PC-9 (cell line): ENCODE data around the gene FAM110A. TPM values are rescaled to one million over a fixed set of nuclear protein-coding genes. Genes with fewer than 3 reads are reported as not detected.
"Not testable (repeated sequence)": the region's sequence is repeated elsewhere in the genome, so short reads cannot be mapped to it uniquely, and the experiment has no call there.

ENCODE experiments used
- BruUV-seq: library from RNA; stranded (reverse); fragments of 400-500 nt; replicated peaks from 2 replicates; lab custom pipeline; 2021; lab: Mats Ljungman, UMichigan
- CTCF ChIA-PET: fragments of 300-600 bp; sonication (Branson Sonifier 250); formaldehyde crosslinking; loops from one replicate; lab custom pipeline; 2022; ENCODE audit warnings: antibody characterized with exemption; lab: Charles Lee
- POLR2A ChIA-PET: fragments of 300-600 bp; sonication (Branson Sonifier 250); formaldehyde crosslinking; loops from one replicate; lab custom pipeline; 2022; ENCODE audit warnings: antibody characterized with exemption; ENCODE audit not compliant: unreplicated experiment; lab: Charles Lee
- DNase-seq, 2 experiments: peaks; one replicate each; pipeline versions ENCODE4 v3.0.0 to v3.0.0-alpha.2; 2015 to 2022; ENCODE audit warnings: mixed read lengths in 1 of 2
- H2AFZ ChIP-seq: fragments of 200-600 bp; sonication (generic); 2 replicates; pipeline ENCODE4 v1.8.1; 2017; ENCODE audit warnings: antibody characterized with exemption
- H3F3A ChIP-seq: fragments of 200-600 bp; sonication (generic); 2 replicates; pipeline ENCODE4 v1.8.1; 2017; ENCODE audit warnings: antibody characterized with exemption, mild to moderate bottlenecking, low read depth; ENCODE audit not compliant: insufficient read depth
- H3K27ac ChIP-seq: fragments of 200-600 bp; sonication (generic); 2 replicates; pipeline ENCODE4 v1.6.1; 2016; ENCODE audit warnings: mixed run types
- H3K27me3 ChIP-seq: fragments of 200-600 bp; sonication (generic); 2 replicates; pipeline ENCODE4 v1.6.1; 2016; ENCODE audit warnings: low read depth, mixed run types; ENCODE audit not compliant: insufficient read depth
- H3K36me3 ChIP-seq: fragments of 200-600 bp; sonication (generic); 2 replicates; pipeline ENCODE4 v1.6.1; 2016; ENCODE audit warnings: low read depth, mixed run types
- H3K4me1 ChIP-seq: fragments of 200-600 bp; sonication (generic); replicated peaks from 2 replicates; pipeline ENCODE4 v1.6.1; 2016; ENCODE audit warnings: mixed run types; ENCODE audit not compliant: insufficient read depth
- H3K4me2 ChIP-seq: fragments of 200-600 bp; sonication (generic); 2 replicates; pipeline ENCODE4 v1.6.1; 2017; ENCODE audit warnings: mixed run types
- H3K4me3 ChIP-seq: fragments of 200-600 bp; sonication (generic); 2 replicates; pipeline ENCODE4 v1.6.1; 2016; ENCODE audit warnings: mixed run types
- H3K79me2 ChIP-seq: fragments of 200-600 bp; sonication (generic); 2 replicates; pipeline ENCODE4 v1.6.1; 2017; ENCODE audit warnings: low read depth, mixed run types
- H3K9me2 ChIP-seq: fragments of 200-600 bp; sonication (generic); 2 replicates; pipeline ENCODE4 v1.8.1; 2017; ENCODE audit warnings: mild to moderate bottlenecking; ENCODE audit not compliant: insufficient read depth
- H3K9me3 ChIP-seq: fragments of 200-600 bp; sonication (generic); 2 replicates; pipeline ENCODE4 v1.8.1; 2016; ENCODE audit warnings: low read depth; ENCODE audit not compliant: insufficient read depth
- H4K20me1 ChIP-seq: fragments of 200-600 bp; sonication (generic); 2 replicates; pipeline ENCODE4 v1.8.1; 2017; ENCODE audit not compliant: insufficient read depth
- CTCF ChIP-seq: fragments of 200-600 bp; sonication (generic); conservative IDR thresholded peaks from 2 replicates; pipeline ENCODE4 v1.6.1; 2017; ENCODE audit warnings: mixed run types, antibody characterized with exemption, mild to moderate bottlenecking, moderate library complexity
- EZH2 ChIP-seq: fragments of 200-600 bp; sonication (generic); IDR thresholded peaks from 2 replicates; pipeline ENCODE4 v1.8.0; 2017; ENCODE audit warnings: antibody characterized with exemption, low read depth
- intact Hi-C: fragments of 100-400 bp; cut with micrococcal nuclease; formaldehyde crosslinking; loops from one replicate; pipeline ENCODE4 v1.10.0; 2022; ENCODE audit not compliant: unreplicated experiment
- total RNA-seq: library from RNA; stranded (reverse); gene quantifications from 2 replicates; pipeline ENCODE4 v1.2.3, GENCODE V29; 2021

The FAM110A gene
- total RNA-seq, 1 experiment from 2014 or later: 30.8 TPM

- H3K4me1 ChIP-seq: no peaks in the 10 kb centered on the region
- H4K20me1 ChIP-seq: no peaks in the 10 kb centered on the region
- BruUV-seq: no TSS peak
- CTCF ChIA-PET: no interaction called here
- no peaks in the 10 kb centered on the region for H3K79me2 ChIP-seq
- intact Hi-C loops: no loop called here
- H3K9me3 ChIP-seq: peaks cover 19% of the 10 kb centered on the region; the same call in 1 of the 2 replicates
- POLR2A ChIA-PET: no interaction called here
- DNase-seq: no peak
- H3K4me3 ChIP-seq: no peak overlapping the region
- H3K27me3 ChIP-seq: peaks cover 8% of the 10 kb centered on the region; the same call in 1 of the 2 replicates
- no peaks in the 10 kb centered on the region for H3F3A ChIP-seq
- TF ChIP-seq EZH2 (no peak), CTCF (no peak)
- no peak overlapping the region for H3K4me2 ChIP-seq
- H3K9me2 ChIP-seq: no peaks in the 10 kb centered on the region
- no peak overlapping the region for H3K27ac ChIP-seq
- H2AFZ ChIP-seq: no peak overlapping the region
- no peaks in the 10 kb centered on the region for H3K36me3 ChIP-seq
Observed at GRCh38 chr20:801678-802077, 31.8 kb upstream of the FAM110A start.

GRCh38 chr20:805713-806112 lies 27.8 kb upstream of the FAM110A start:
- intact Hi-C loops: no loop called here
- BruUV-seq: no TSS peak
- no peaks in the 10 kb centered on the region for H3K9me2 ChIP-seq
- H2AFZ ChIP-seq: no peak overlapping the region
- H3K27ac ChIP-seq: no peak overlapping the region
- POLR2A ChIA-PET: no interaction called here
- no peaks in the 10 kb centered on the region for H3K79me2 ChIP-seq
- no peak overlapping the region for H3K4me2 ChIP-seq
- TF ChIP-seq CTCF: no peak
- TF ChIP-seq EZH2: no peak
- H3K36me3 ChIP-seq: no peaks in the 10 kb centered on the region
- DNase-seq: no peak
- peaks cover 19% of the 10 kb centered on the region; the same call in 1 of the 2 replicates for H3K9me3 ChIP-seq
- CTCF ChIA-PET: no interaction called here
- peaks cover 5% of the 10 kb centered on the region; the same call in 1 of the 2 replicates for H3K27me3 ChIP-seq
- H4K20me1 ChIP-seq: no peaks in the 10 kb centered on the region
- no peak overlapping the region for H3K4me3 ChIP-seq
- H3F3A ChIP-seq: no peaks in the 10 kb centered on the region
- H3K4me1 ChIP-seq: no peaks in the 10 kb centered on the region

- BruUV-seq, intact Hi-C loops, CTCF ChIA-PET: not testable (repeated sequence)
Observed at GRCh38 chr20:811776-812434, 21.6 kb upstream of the FAM110A start.

GRCh38 chr20:812435-812814 lies 21.1 kb upstream of the FAM110A start:
- H3K9me2 ChIP-seq, H3K4me1 ChIP-seq, H3K4me3 ChIP-seq, H3K79me2 ChIP-seq, H2AFZ ChIP-seq, H3K4me2 ChIP-seq, BruUV-seq, H4K20me1 ChIP-seq, intact Hi-C loops, POLR2A ChIA-PET, H3F3A ChIP-seq, H3K27me3 ChIP-seq, DNase-seq, CTCF ChIA-PET, H3K27ac ChIP-seq, H3K9me3 ChIP-seq, H3K36me3 ChIP-seq: not testable (repeated sequence)

More at GRCh38 chr20:811776-812434, 21.6 kb upstream of the FAM110A start:
- H3K27ac ChIP-seq, H3K4me1 ChIP-seq, H3K4me2 ChIP-seq, H3F3A ChIP-seq, H3K79me2 ChIP-seq, H2AFZ ChIP-seq, H3K9me3 ChIP-seq, POLR2A ChIA-PET, H3K4me3 ChIP-seq, H4K20me1 ChIP-seq, H3K27me3 ChIP-seq, H3K9me2 ChIP-seq, H3K36me3 ChIP-seq, DNase-seq: not testable (repeated sequence)
